ENCODE measurements around the gene GTF2A1L. TPM values are rescaled to one million over a fixed set of nuclear protein-coding genes. Genes with fewer than 3 reads are reported as not detected.

Gene GTF2A1L
- total RNA-seq, 2 donors from 2014 or later, result 1.0 TPM; not detected in 1

- no peak for TF ChIP-seq CTCF (IDR thresholded peaks at IDR 0.05)
- no peak for TF ChIP-seq POLR2A (IDR thresholded peaks at IDR 0.05)
Observed at GRCh38 chr2:48574353-48575287, 43.0 kb upstream of the GTF2A1L start.

GRCh38 chr2:48578313-48578712 lies 39.3 kb upstream of the GTF2A1L start:
- no peaks in the 10 kb centered on the region for H3K4me1 ChIP-seq
- 66 to 73% methylated on average over 3 to 4 of the region's 4 CpGs for WGBS, 2 donors
- no peak overlapping the region for H3K4me3 ChIP-seq
- H3K27me3 ChIP-seq, result no peaks in the 10 kb centered on the region
- H3K36me3 ChIP-seq (replicated peaks in 1 of 2; ENCODE audit: insufficient read depth in 1 of 2, low read depth in 2 of 2), result no peaks in the 10 kb centered on the region
- H3K9me3 ChIP-seq, result no peaks in the 10 kb centered on the region
- no peak overlapping the region for H3K27ac ChIP-seq
- ATAC-seq, result no peak
- TF ChIP-seq CTCF (IDR thresholded peaks at IDR 0.05) (no peak), POLR2A (IDR thresholded peaks at IDR 0.05) (no peak)
- no peak for DNase-seq
- intact Hi-C loops (cut with DNase I), result no loop called here

More at GRCh38 chr2:48574353-48575287, 43.0 kb upstream of the GTF2A1L start:
- Histone ChIP-seq H3K9me3 (no peaks in the 10 kb centered on the region), H3K27me3 (no peaks in the 10 kb centered on the region), H3K36me3 (replicated peaks in 1 of 2; ENCODE audit: insufficient read depth in 1 of 2, low read depth in 2 of 2) (no peaks in the 10 kb centered on the region), H3K4me1 (no peaks in the 10 kb centered on the region), H3K4me3 (no peak overlapping the region), H3K27ac (no peak overlapping the region)
- intact Hi-C loops (cut with DNase I), result no loop called here
- ATAC-seq, result no peak
- 74 to 83% methylated on average over 9 of the region's 9 CpGs for WGBS, 2 donors
- no peak for DNase-seq

- ATAC-seq (no peak), DNase-seq (no peak)
- H3K9me3 ChIP-seq, result no peaks in the 10 kb centered on the region
- intact Hi-C loops (cut with DNase I), result no loop called here
- H3K4me1 ChIP-seq, result no peaks in the 10 kb centered on the region
- no peak overlapping the region for H3K4me3 ChIP-seq
- no peak overlapping the region for H3K27ac ChIP-seq
- no peaks in the 10 kb centered on the region for H3K27me3 ChIP-seq
- no peaks in the 10 kb centered on the region for H3K36me3 ChIP-seq (replicated peaks in 1 of 2; ENCODE audit: insufficient read depth in 1 of 2, low read depth in 2 of 2)
- WGBS, 2 donors, result 91 to 97% methylated on average over 3 of the region's 3 CpGs
- TF ChIP-seq CTCF (IDR thresholded peaks at IDR 0.05) (no peak), POLR2A (IDR thresholded peaks at IDR 0.05) (no peak)
Observed at GRCh38 chr2:48583961-48584360, 33.7 kb upstream of the GTF2A1L start.

GRCh38 chr2:48584551-48584950 lies 33.1 kb upstream of the GTF2A1L start:
- DNase-seq (no peak), ATAC-seq (no peak)
- WGBS, 2 donors, result 95 to 97% methylated on average over 4 of the region's 4 CpGs
- intact Hi-C loops (cut with DNase I), result no loop called here
- Histone ChIP-seq H3K4me3 (no peak overlapping the region), H3K9me3 (no peaks in the 10 kb centered on the region), H3K27me3 (no peaks in the 10 kb centered on the region), H3K27ac (no peak overlapping the region), H3K36me3 (replicated peaks in 1 of 2; ENCODE audit: insufficient read depth in 1 of 2, low read depth in 2 of 2) (no peaks in the 10 kb centered on the region), H3K4me1 (no peaks in the 10 kb centered on the region)
- TF ChIP-seq CTCF (IDR thresholded peaks at IDR 0.05) (no peak), POLR2A (IDR thresholded peaks at IDR 0.05) (no peak)

Data from body of pancreas (tissue), 4 donors.